Neural progenitor cell (in vitro differentiated cells): Measurements from ENCODE around the gene SPOCK3.

Experiments used
- CTCF ChIP-seq: fragments of 200-600 bp; sonication (generic); IDR thresholded peaks from 2 replicates; pipeline ENCODE4 v1.5.1; 2017; ENCODE audit warnings: antibody characterized with exemption, mild to moderate bottlenecking
- EZH2 ChIP-seq: fragments of 200-600 bp; sonication (generic); IDR thresholded peaks from 2 replicates; pipeline ENCODE4 v1.6.1; 2017; ENCODE audit warnings: antibody characterized with exemption, mild to moderate bottlenecking, moderate library complexity

GRCh38 chr4:167034983-167035382 lies 199.3 kb downstream of the SPOCK3 start:
- TF ChIP-seq CTCF = no peak
- TF ChIP-seq EZH2 = no peak
